Endothelial cell of umbilical vein (primary cell): Measurements from ENCODE around the gene YBX1. TPM values are rescaled to one million over a fixed set of nuclear protein-coding genes. Genes with fewer than 3 reads are reported as not detected.

ENCODE experiments used
- BruUV-seq: library from RNA; stranded (reverse); fragments of 400-500 nt; replicated peaks from 2 replicates; lab custom pipeline; 2021; lab: Mats Ljungman, UMichigan
- CTCF ChIA-PET: fragments of 300-600, 350-600 bp; sonication (Branson Sonifier 250); formaldehyde crosslinking; loops from one replicate; lab custom pipeline; 2021; ENCODE audit warnings: antibody characterized with exemption, inconsistent platforms; lab: Charles Lee
- POLR2A ChIA-PET: fragments of 300-600, 350-600 bp; sonication (Branson Sonifier 250); formaldehyde crosslinking; loops from one replicate; lab custom pipeline; 2021; ENCODE audit warnings: antibody characterized with exemption, inconsistent platforms; lab: Charles Lee
- DNase-seq: peaks from one replicate; pipeline ENCODE4 v3.0.0-alpha.2; 2011; ENCODE audit warnings: low read depth, low spot score
- FAIRE-seq: peaks from 2 replicates; lab custom pipeline; 2011; peaks lifted over from hg19 to GRCh38; lab: Jason Lieb, UNC
- H2AFZ ChIP-seq: 2 replicates; pipeline ENCODE4 v1.6.0; 2012; ENCODE audit warnings: low read depth, low read length, control low read depth, inconsistent platforms
- H3K27ac ChIP-seq: 2 replicates; pipeline ENCODE4 v1.5.1; 2011; ENCODE audit warnings: low read depth, mild to moderate bottlenecking, control low read depth, low read length, moderate library complexity; ENCODE audit not compliant: insufficient read depth
- H3K27me3 ChIP-seq, 2 experiments: 2 replicates each; pipeline versions ENCODE4 v1.6.0 to v1.6.1; 2011; ENCODE audit warnings: low read length in 2 of 2, mixed read lengths in 1 of 2; ENCODE audit not compliant: control insufficient read depth in 2 of 2, insufficient read depth in 2 of 2
- H3K36me3 ChIP-seq, 2 experiments: 2 replicates in 1 of 2; 3 replicates in 1 of 2; pipeline ENCODE4 v1.5.1; 2011; ENCODE audit warnings: low read length in 2 of 2, mild to moderate bottlenecking in 1 of 2, moderate library complexity in 1 of 2; ENCODE audit not compliant: control insufficient read depth in 2 of 2, insufficient read depth in 2 of 2; ENCODE audit errors: extremely low read depth in 1 of 2
- H3K4me1 ChIP-seq: 3 replicates; pipeline ENCODE4 v1.5.1; 2011; ENCODE audit warnings: mild to moderate bottlenecking, low read length; ENCODE audit not compliant: control insufficient read depth, insufficient read depth; ENCODE audit errors: extremely low read depth
- H3K4me2 ChIP-seq: 2 replicates; pipeline ENCODE4 v1.6.1; 2011; ENCODE audit warnings: low read length, control low read depth, mixed read lengths; ENCODE audit not compliant: insufficient read depth
- H3K4me3 ChIP-seq, 3 experiments: fragments of 200-600 bp in 1 of 3; sonication (generic), shearing (Covaris generic) in 1 of 3; replicated peaks in 1 of 3; 2 replicates each; pipeline ENCODE4 v1.5.1; 2011 to 2016; ENCODE audit warnings: control low read depth in 3 of 3, low read length in 3 of 3, mild to moderate bottlenecking in 2 of 3, inconsistent platforms in 1 of 3, low read depth in 1 of 3, moderate library complexity in 1 of 3; ENCODE audit not compliant: insufficient read depth in 1 of 3
- H3K79me2 ChIP-seq: 2 replicates; pipeline ENCODE4 v1.6.0; 2012; ENCODE audit warnings: low read length, inconsistent platforms; ENCODE audit not compliant: control insufficient read depth, insufficient read depth
- H3K9ac ChIP-seq: replicated peaks from 2 replicates; pipeline ENCODE3; 2011; ENCODE audit warnings: low read length, control low read depth; ENCODE audit not compliant: insufficient read depth; ENCODE audit errors: extremely low read depth
- H3K9me1 ChIP-seq: replicated peaks from 3 replicates; pipeline ENCODE4 v1.6.0; 2011; ENCODE audit warnings: mild to moderate bottlenecking, low read length; ENCODE audit not compliant: control insufficient read depth, insufficient read depth; ENCODE audit errors: extremely low read depth
- H3K9me3 ChIP-seq: replicated peaks from 2 replicates; pipeline ENCODE4 v1.5.1; 2012; ENCODE audit warnings: low read length, inconsistent platforms; ENCODE audit not compliant: control insufficient read depth, insufficient read depth
- H4K20me1 ChIP-seq: replicated peaks from 2 replicates; pipeline ENCODE3; 2011; ENCODE audit warnings: mild to moderate bottlenecking, low read length; ENCODE audit not compliant: control insufficient read depth, insufficient read depth; ENCODE audit errors: extremely low read depth
- EZH2 ChIP-seq: IDR thresholded peaks from 2 replicates; pipeline ENCODE4 v1.6.1; 2012; ENCODE audit warnings: borderline replicate concordance, low read depth, mild to moderate bottlenecking, moderate library complexity, low read length, inconsistent platforms; ENCODE audit not compliant: severe bottlenecking
- JUN ChIP-seq: IDR thresholded peaks from 2 replicates; pipeline ENCODE4 v1.6.1; 2011; ENCODE audit warnings: borderline replicate concordance, low read depth; ENCODE audit not compliant: insufficient read length, insufficient read depth
- dilution Hi-C: fragments of 300-500 bp; cut with MboI; formaldehyde crosslinking; loops from one replicate; pipeline ENCODE4 v1.15.0; 2019; ENCODE audit warnings: low sequenced_read_pairs; ENCODE audit not compliant: extremely low pct_ligation_motif_present
- intact Hi-C: fragments of 100-400 bp; cut with micrococcal nuclease; formaldehyde crosslinking; loops from one replicate; pipeline ENCODE4 v1.10.0; 2022
- polyA plus RNA-seq, 4 experiments: library from polyadenylated mRNA; depleted of rRNA in 3 of 4; stranded (reverse) in 3 of 4; unstranded in 1 of 4; fragments of >200 nt; gene quantifications; 2 replicates each; pipeline versions ENCODE4 v1.2.1 to v1.2.3, GENCODE V29; 2011 to 2012; ENCODE audit warnings: missing spikeins in 1 of 4
- total RNA-seq: library from RNA; stranded (reverse); gene quantifications from 2 replicates; pipeline ENCODE4 v1.2.3, GENCODE V29; 2021

Gene YBX1
- total and polyA plus RNA-seq, 2 donors (not counting 3 experiments of a cell fraction or from before 2014, with no cell fraction given): 430 to 783 TPM

- dilution Hi-C loops: no loop called here
- no peaks in the 10 kb centered on the region for H3K9me3 ChIP-seq
- no peaks in the 10 kb centered on the region for H3K9me1 ChIP-seq
- POLR2A ChIA-PET: no interaction called here
- no peak overlapping the region for H3K4me2 ChIP-seq
- no peak for DNase-seq
- H2AFZ ChIP-seq: no peak overlapping the region
- no peak overlapping the region for H3K27ac ChIP-seq
- peaks cover 30 to 68% of the 10 kb centered on the region in 2 experiments for H3K36me3 ChIP-seq
- no peak for FAIRE-seq
- no peaks in the 10 kb centered on the region for H3K27me3 ChIP-seq
- TF ChIP-seq EZH2 (no peak), JUN (peak; percentile 18)
- H3K79me2 ChIP-seq: no peaks in the 10 kb centered on the region
- intact Hi-C loops: no loop called here
- no TSS peak for BruUV-seq
- CTCF ChIA-PET: interaction anchor here (0.9 to 1.0 kb wide), 2 partner anchors 11 to 175 kb away, joined by 3 to 6 read pairs; no protein-coding TSS in a partner anchor
- no peaks in the 10 kb centered on the region for H4K20me1 ChIP-seq
- H3K4me3 ChIP-seq: no peak overlapping the region
- no peak overlapping the region for H3K9ac ChIP-seq
- no peaks in the 10 kb centered on the region for H3K4me1 ChIP-seq
Observed at GRCh38 chr1:42753070-42753469, 70.9 kb downstream of the YBX1 start.

Other genes starting within 250 kb of the YBX1 start
- 0.33 TPM in 1 of 2 replicates, not detected in the other for gene ZMYND12, start 226.4 kb upstream of the YBX1 start, total RNA-seq
- gene ZMYND12, start 226.4 kb upstream of the YBX1 start, polyA plus RNA-seq: 0.40 and 0.94 TPM in 2 replicates
- 29.9 and 32.6 TPM in 2 replicates for gene PPCS, start 225.9 kb upstream of the YBX1 start, total RNA-seq
- gene PPCS, start 225.9 kb upstream of the YBX1 start, polyA plus RNA-seq: 31.7 and 51.3 TPM in 2 replicates
- 1.5 and 2.9 TPM in 2 replicates for gene CCDC30, start 219.1 kb upstream of the YBX1 start, total RNA-seq
- 0.16 and 0.19 TPM in 2 replicates for gene CCDC30, start 219.1 kb upstream of the YBX1 start, polyA plus RNA-seq
- gene PPIH, start 24.0 kb upstream of the YBX1 start, total RNA-seq: 49.3 and 52.1 TPM in 2 replicates
- 40.0 and 55.2 TPM in 2 replicates for gene PPIH, start 24.0 kb upstream of the YBX1 start, polyA plus RNA-seq
- not detected in 2 replicates for gene CLDN19, start 57.8 kb downstream of the YBX1 start, total RNA-seq
- not detected in 2 replicates for gene CLDN19, start 57.8 kb downstream of the YBX1 start, polyA plus RNA-seq
- gene P3H1, start 84.6 kb downstream of the YBX1 start, total RNA-seq: 136 and 146 TPM in 2 replicates
- gene P3H1, start 84.6 kb downstream of the YBX1 start, polyA plus RNA-seq: 194 and 246 TPM in 2 replicates
- gene C1orf50, start 84.8 kb downstream of the YBX1 start, total RNA-seq: 4.0 and 7.4 TPM in 2 replicates
- 2.8 and 4.8 TPM in 2 replicates for gene C1orf50, start 84.8 kb downstream of the YBX1 start, polyA plus RNA-seq
- gene TMEM269, start 102.6 kb downstream of the YBX1 start, total RNA-seq: not detected in 2 replicates
- 0.03 TPM in 1 of 2 replicates, not detected in the other for gene TMEM269, start 102.6 kb downstream of the YBX1 start, polyA plus RNA-seq
- gene ERMAP, start 134.7 kb downstream of the YBX1 start, total RNA-seq: 7.8 and 7.9 TPM in 2 replicates
- 6.7 and 8.6 TPM in 2 replicates for gene ERMAP, start 134.7 kb downstream of the YBX1 start, polyA plus RNA-seq
- 24.1 and 24.7 TPM in 2 replicates for gene SVBP, start 135.0 kb downstream of the YBX1 start, total RNA-seq
- 15.1 and 18.1 TPM in 2 replicates for gene SVBP, start 135.0 kb downstream of the YBX1 start, polyA plus RNA-seq
- gene ZNF691, start 164.2 kb downstream of the YBX1 start, total RNA-seq: 6.6 and 7.4 TPM in 2 replicates
- 6.9 TPM in 2 replicates for gene ZNF691, start 164.2 kb downstream of the YBX1 start, polyA plus RNA-seq